Lung (tissue), 12 donors: ENCODE measurements around the gene PEX10. TPM values are rescaled to one million over a fixed set of nuclear protein-coding genes. Genes with fewer than 3 reads are reported as not detected.
A peak's percentile ranks its signal among the peaks of the same experiment; 100 is the strongest.

Source experiments
- ATAC-seq: fragments of 200-7000 bp; cut with Tn5 transposase; one replicate; pipeline ENCODE4 v1.9.1; 2020; ENCODE audit warnings: moderate number of reproducible peaks; ENCODE audit not compliant: insufficient read depth, low FRiP score
- DNase-seq, 3 donors: peaks; one replicate each; pipeline ENCODE4 v3.0.0-alpha.2; 2013 to 2017
- H3K27ac ChIP-seq, 2 donors: one replicate each; pipeline ENCODE4 v1.5.1; 2013; ENCODE audit warnings: mild to moderate bottlenecking in 2 of 2, moderate library complexity in 2 of 2, control low read depth in 1 of 2, inconsistent platforms in 1 of 2, low read depth in 1 of 2, low read length in 1 of 2
- H3K27me3 ChIP-seq, 3 donors: one replicate each; pipeline ENCODE4 v1.5.1; 2013; ENCODE audit warnings: low read length in 2 of 3; ENCODE audit not compliant: control insufficient read depth in 3 of 3, insufficient read depth in 3 of 3
- H3K36me3 ChIP-seq, 4 donors: one replicate each; pipeline ENCODE4 v1.5.1; 2013; ENCODE audit warnings: low read length in 4 of 4, mild to moderate bottlenecking in 1 of 4, moderate library complexity in 1 of 4; ENCODE audit not compliant: control insufficient read depth in 4 of 4, insufficient read depth in 4 of 4
- H3K4me1 ChIP-seq, 5 donors: one replicate each; pipeline ENCODE4 v1.5.1; 2013; ENCODE audit warnings: low read length in 5 of 5, mild to moderate bottlenecking in 2 of 5, moderate library complexity in 1 of 5; ENCODE audit not compliant: control insufficient read depth in 5 of 5, insufficient read depth in 5 of 5
- H3K4me3 ChIP-seq: one replicate; pipeline ENCODE4 v1.5.1; 2013; ENCODE audit warnings: mild to moderate bottlenecking, control low read depth, moderate library complexity
- H3K9ac ChIP-seq, 2 donors: one replicate each; pipeline ENCODE4 v1.5.1; 2013; ENCODE audit warnings: low read length in 2 of 2, control low read depth in 1 of 2; ENCODE audit not compliant: insufficient read depth in 1 of 2
- H3K9me3 ChIP-seq, 4 donors: one replicate each; pipeline ENCODE4 v1.5.1; 2013; ENCODE audit warnings: low read length in 3 of 4, mild to moderate bottlenecking in 1 of 4, moderate library complexity in 1 of 4; ENCODE audit not compliant: control insufficient read depth in 4 of 4, insufficient read depth in 3 of 4
- CTCF ChIP-seq: IDR thresholded peaks from 2 replicates; pipeline ENCODE4 v1.5.1; 2012; ENCODE audit warnings: mild to moderate bottlenecking; ENCODE audit errors: control extremely low read depth, extremely low read depth
- WGBS, 2 donors: extraction: QIAGEN DNeasy Blood & Tissue Kit; methylation state at CpG; one replicate each; pipeline ENCODE4 v1.1.7; 2013; 5-methylcytosine and 5-hydroxymethylcytosine counted together
- polyA plus RNA-seq, 2 donors: library from polyadenylated mRNA; stranded (reverse); fragments of 200-250 nt; gene quantifications; one replicate each; pipeline ENCODE4 v1.2.1, GENCODE V29; 2013
- total RNA-seq, 2 donors: library from RNA; depleted of rRNA in 1 of 2; stranded (reverse); fragments of >200 nt in 1 of 2; gene quantifications; one replicate each; pipeline ENCODE4 v1.2.1, GENCODE V29; 2014 to 2021
- donor health status: control.
- donor health status: control.
- donor health status: Bipolar disorder and iron deficiency.
- donor health status: healthy.
- donor health status: DM: yes; HTN: yes; CAD: no.

Gene PEX10
- total and polyA plus RNA-seq, 4 donors, result 15.7 to 25.4 (median 20.5) TPM

GRCh38 chr1:2446394-2446793 lies 34.0 kb upstream of the PEX10 start:
- Histone ChIP-seq H3K36me3 (no peaks in the 10 kb centered on the region), H3K27me3 (peaks cover 6 to 34% (median 30%) of the 10 kb centered on the region in 3 donors), H3K9ac (no peak overlapping the region), H3K4me1 (peaks cover 0 to 17% (median 0%) of the 10 kb centered on the region in 5 donors), H3K27ac (no peak overlapping the region), H3K9me3 (peaks cover 0 to 4% (median 0%) of the 10 kb centered on the region in 4 donors), H3K4me3 (no peak overlapping the region)
- no peak for TF ChIP-seq CTCF
- ATAC-seq (no peak), DNase-seq (peak; percentile 28 to 39 (median 39))
- WGBS, 2 donors, result 19 to 46% methylated on average over 9 to 13 of the region's 13 CpGs

- WGBS, 2 donors, result 67 to 80% methylated on average over 15 of the region's 15 CpGs
- peaks cover 0 to 17% (median 0%) of the 10 kb centered on the region in 5 donors for H3K4me1 ChIP-seq
- DNase-seq (no peak), ATAC-seq (no peak)
- H3K36me3 ChIP-seq, result no peaks in the 10 kb centered on the region
- H3K9me3 ChIP-seq, result peaks cover 0 to 4% (median 0%) of the 10 kb centered on the region in 4 donors
- TF ChIP-seq CTCF, result no peak
- no peak overlapping the region for H3K27ac ChIP-seq
- no peak overlapping the region for H3K4me3 ChIP-seq
- no peak overlapping the region for H3K9ac ChIP-seq
- H3K27me3 ChIP-seq, result peaks cover 6 to 34% (median 30%) of the 10 kb centered on the region in 3 donors
Measured at GRCh38 chr1:2445823-2446215, 33.5 kb upstream of the PEX10 start.

- no peaks in the 10 kb centered on the region for H3K36me3 ChIP-seq
- peaks cover 0 to 17% (median 0%) of the 10 kb centered on the region in 5 donors for H3K4me1 ChIP-seq
- no peak overlapping the region for H3K4me3 ChIP-seq
- no peak overlapping the region for H3K27ac ChIP-seq
- TF ChIP-seq CTCF, result no peak
- peaks cover 6 to 34% (median 30%) of the 10 kb centered on the region in 3 donors for H3K27me3 ChIP-seq
- peaks cover 0 to 4% (median 0%) of the 10 kb centered on the region in 4 donors for H3K9me3 ChIP-seq
- WGBS, 2 donors, result 64 to 72% methylated on average over 15 to 16 of the region's 16 CpGs
- DNase-seq (no peak), ATAC-seq (no peak)
- no peak overlapping the region for H3K9ac ChIP-seq
Measured at GRCh38 chr1:2445162-2445822, 32.9 kb upstream of the PEX10 start.
